Kidney capillary endothelial cell (primary cell): ENCODE measurements around the gene TRAF3.
"Not testable (repeated sequence)": the region's sequence is repeated elsewhere in the genome, so short reads cannot be mapped to it uniquely, and the experiment has no call there.

ENCODE experiments used
- DNase-seq: peaks from one replicate; pipeline ENCODE4 v3.0.0-alpha.2; 2018; ENCODE audit warnings: low spot score

The TRAF3 gene

GRCh38 chr14:102924632-102925588 is 147.7 kb downstream of the TRAF3 start:
- DNase-seq, result no peak

- DNase-seq, result no peak
These were observed 148.4 kb downstream of the TRAF3 start for GRCh38 chr14:102925646-102926045.

- no peak for DNase-seq
These were observed 148.9 kb downstream of the TRAF3 start for GRCh38 chr14:102926104-102926503.

GRCh38 chr14:102926840-102927239 is 149.6 kb downstream of the TRAF3 start:
- not testable (repeated sequence) for DNase-seq

GRCh38 chr14:102927346-102927877 is 150.2 kb downstream of the TRAF3 start:
- DNase-seq, result no peak

GRCh38 chr14:102927878-102928411 is 150.7 kb downstream of the TRAF3 start:
- no peak for DNase-seq

GRCh38 chr14:102928412-102929240 is 151.4 kb downstream of the TRAF3 start:
- DNase-seq, result no peak

- no peak for DNase-seq
These were observed 152.2 kb downstream of the TRAF3 start for GRCh38 chr14:102929241-102930137.

- DNase-seq, result no peak
These were observed 153.0 kb downstream of the TRAF3 start for GRCh38 chr14:102930138-102930752.

GRCh38 chr14:102930753-102931579 is 153.7 kb downstream of the TRAF3 start:
- no peak for DNase-seq

GRCh38 chr14:102931580-102932285 is 154.5 kb downstream of the TRAF3 start:
- no peak for DNase-seq

GRCh38 chr14:102932484-102933248 is 155.4 kb downstream of the TRAF3 start:
- no peak for DNase-seq

GRCh38 chr14:102933618-102934231 is 156.5 kb downstream of the TRAF3 start:
- no peak for DNase-seq

- DNase-seq, result no peak
These were observed 158.5 kb downstream of the TRAF3 start for GRCh38 chr14:102935756-102936155.

- DNase-seq, result no peak
These were observed 160.3 kb downstream of the TRAF3 start for GRCh38 chr14:102937331-102938175.

GRCh38 chr14:102938191-102938590 is 160.9 kb downstream of the TRAF3 start:
- no peak for DNase-seq

GRCh38 chr14:102939329-102939728 is 162.1 kb downstream of the TRAF3 start:
- no peak for DNase-seq
